MV-4-11 (cell line): Measurements from ENCODE around the gene RGS7BP.

Experiments
- DNase-seq: peaks from one replicate; lab custom pipeline; 2025; lab: John Stamatoyannopoulos, UW

The RGS7BP gene

DNA sequence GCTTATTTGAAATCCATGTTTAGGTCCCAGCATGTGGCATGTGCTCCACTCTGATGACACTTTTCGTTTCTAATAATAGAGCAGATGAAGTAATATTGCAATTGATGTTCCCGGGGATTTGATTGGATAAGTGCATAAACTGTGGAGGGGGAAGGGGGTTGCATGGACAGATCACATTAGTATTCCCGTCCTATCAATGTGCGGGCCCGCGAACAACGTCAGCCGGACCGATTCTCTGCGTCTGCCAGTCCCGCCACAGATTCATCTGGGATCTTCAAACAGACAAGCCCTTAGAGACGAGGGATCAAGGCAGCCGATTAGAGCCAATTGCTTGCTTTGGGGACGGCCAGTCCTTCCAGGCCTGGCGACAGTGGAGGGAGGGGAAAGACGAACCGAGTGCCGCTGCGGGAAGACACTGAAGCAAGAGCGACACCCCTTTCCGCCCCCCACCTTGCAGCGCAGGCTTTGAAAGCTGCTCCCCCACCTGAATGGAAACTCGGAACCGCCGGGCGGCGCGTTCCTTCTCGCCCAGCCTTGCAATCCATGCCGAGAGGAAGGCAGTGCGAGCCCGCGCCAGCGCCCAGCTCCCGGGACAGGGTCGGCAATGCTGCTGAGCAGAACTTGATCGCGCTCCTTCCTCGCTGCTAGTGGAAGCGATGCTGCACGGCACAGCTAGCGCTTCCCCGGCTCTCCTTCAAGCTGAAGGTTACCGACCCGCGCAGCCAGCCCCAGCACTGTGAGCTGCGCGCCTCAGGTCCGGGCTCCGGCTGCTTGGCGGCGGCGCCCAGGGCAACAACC lies at the start of gene RGS7BP:
RGS7BP (plus strand) TSS at position 247 of the 798 bp plus-strand sequence. CDS start 610 bp downstream, outside the sequence.
- no peak for DNase-seq

- no peak for DNase-seq
Measured at GRCh38 chr5:64457846-64458245, 48.0 kb upstream of the RGS7BP start.

DNA sequence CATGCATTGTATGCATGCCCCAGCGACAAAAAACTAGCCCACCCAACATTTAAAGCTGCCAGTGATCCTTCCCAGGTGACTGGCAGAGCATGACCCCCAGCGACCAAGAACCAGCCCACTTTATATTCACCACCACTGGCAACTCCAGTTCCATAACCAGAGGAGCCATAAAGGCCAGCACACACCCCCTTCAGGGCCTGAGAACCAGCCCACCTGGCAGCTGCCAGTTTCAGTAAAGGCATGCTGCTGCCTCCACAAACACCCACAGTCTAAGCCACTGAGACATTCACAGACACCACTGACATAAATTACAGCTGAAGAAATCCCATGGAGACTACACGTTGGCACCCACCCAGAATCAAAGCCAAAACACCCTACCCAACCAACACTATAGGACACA lies 46.9 kb upstream of the RGS7BP start:
- no peak for DNase-seq

DNA sequence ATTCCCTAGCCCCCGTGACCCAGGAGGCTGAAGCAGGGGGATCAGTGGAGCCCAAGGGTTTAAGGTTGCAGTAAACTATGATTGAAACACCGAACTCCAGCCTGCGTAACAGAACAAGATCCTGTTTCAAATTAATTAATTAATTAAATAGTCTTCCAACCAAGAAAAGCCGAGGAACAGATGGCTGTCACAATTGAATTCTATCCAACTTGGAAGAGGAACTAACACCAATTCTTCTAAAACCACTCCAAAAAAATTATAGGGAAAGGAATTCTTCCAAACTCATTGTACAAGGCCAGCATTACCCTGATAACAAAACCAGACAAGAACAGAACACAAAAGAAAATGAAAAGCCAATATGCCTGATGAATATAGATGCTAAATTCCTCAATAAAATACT lies 43.4 kb upstream of the RGS7BP start:
- DNase-seq: no peak

GRCh38 chr5:64486163-64486562 lies 19.7 kb upstream of the RGS7BP start:
- DNase-seq: no peak

DNA sequence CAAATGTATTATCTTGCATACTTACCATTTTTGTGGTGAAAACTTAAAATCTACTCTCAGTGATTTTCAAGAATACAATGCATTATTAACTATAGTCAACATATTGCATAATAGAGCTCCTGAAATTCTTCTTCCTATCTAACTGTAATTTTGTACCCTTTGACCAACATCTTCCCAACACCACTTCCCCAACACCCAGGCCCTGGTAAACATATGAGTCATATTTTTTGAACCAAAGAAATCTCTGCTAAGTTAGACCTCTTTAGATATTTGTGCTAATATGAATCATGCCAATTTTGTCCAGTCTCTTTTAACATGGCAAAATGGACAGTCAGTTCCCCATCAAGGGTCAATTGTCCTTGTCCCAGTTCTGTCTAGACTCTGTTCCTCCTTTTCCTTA lies 18.5 kb upstream of the RGS7BP start:
- no peak for DNase-seq

GRCh38 chr5:64489857-64490256 lies 16.0 kb upstream of the RGS7BP start:
- no peak for DNase-seq

GRCh38 chr5:64497386-64497785 lies 8.4 kb upstream of the RGS7BP start:
- DNase-seq: no peak

- no peak for DNase-seq
Measured at GRCh38 chr5:64502196-64502595, 3.6 kb upstream of the RGS7BP start.

DNA sequence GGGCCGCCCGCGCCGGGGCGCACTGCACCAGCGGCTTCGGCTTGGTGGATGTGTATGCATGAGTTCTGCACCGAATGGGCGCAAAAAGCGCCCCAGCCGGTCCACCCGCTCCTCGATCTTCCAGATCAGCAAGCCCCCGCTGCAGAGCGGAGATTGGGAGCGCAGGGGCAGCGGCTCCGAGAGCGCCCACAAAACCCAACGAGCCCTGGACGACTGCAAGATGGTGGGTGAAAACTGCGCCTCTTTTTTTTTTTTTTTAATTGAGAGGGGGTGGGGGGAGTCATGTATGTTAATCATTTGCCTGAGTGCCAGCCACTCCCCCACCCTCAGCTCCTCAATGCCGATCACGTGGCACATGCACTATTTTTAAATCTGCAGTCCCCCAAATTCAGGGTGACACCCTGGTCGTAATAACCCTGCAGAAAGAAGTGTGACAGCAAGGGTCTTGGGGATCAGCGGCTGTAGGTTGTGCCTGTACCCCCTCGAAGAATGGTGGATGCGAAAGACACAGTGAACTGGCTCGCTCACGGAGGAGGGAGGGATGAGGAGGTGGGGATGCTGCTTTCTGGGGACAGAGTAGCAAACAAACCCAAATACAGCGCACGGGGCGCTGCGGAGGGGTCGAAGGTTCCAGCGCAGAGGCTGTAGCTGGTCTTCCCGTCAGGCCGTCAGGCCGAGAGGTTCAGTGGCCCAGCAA lies 900 bp downstream of the RGS7BP start:
- DNase-seq: no peak

DNA sequence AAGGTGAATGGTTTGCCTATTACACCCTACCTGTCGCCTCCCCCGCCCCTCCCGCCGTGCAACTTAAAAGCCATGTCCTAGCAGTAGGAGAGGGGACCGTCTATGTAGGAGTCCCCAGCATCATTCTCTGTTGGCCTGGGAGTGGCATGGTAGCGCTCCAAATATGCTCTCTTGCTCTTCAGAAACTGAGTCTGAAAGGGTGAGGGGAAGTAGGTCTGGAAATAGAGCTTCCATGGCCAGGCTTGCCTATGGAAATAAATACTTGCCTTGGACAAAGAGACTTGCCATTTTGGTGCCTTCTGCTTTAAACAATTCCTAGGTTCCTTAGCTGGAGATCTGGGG lies 1.4 kb downstream of the RGS7BP start:
- DNase-seq: no peak

DNA sequence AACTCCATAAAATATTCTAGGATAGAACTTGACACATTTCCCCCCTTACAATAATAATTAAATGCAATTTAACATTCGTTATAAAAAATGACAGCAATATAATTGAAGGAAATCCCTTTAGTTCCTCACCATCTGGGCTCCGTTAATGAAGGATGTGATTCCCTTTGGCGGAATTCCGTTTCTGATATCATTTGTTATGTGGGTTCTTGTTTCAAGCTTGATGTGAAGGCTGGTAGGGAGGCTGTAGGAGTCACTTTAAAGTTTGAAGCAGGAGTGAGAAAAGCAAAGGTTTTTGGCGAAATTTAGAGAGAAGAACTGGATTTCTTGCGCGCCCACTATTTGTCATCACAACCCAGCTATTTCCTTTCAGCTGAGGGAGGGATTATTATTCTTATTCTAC lies 4.0 kb downstream of the RGS7BP start:
- no peak for DNase-seq

GRCh38 chr5:64513492-64513891 lies 7.7 kb downstream of the RGS7BP start:
- DNase-seq: no peak

DNA sequence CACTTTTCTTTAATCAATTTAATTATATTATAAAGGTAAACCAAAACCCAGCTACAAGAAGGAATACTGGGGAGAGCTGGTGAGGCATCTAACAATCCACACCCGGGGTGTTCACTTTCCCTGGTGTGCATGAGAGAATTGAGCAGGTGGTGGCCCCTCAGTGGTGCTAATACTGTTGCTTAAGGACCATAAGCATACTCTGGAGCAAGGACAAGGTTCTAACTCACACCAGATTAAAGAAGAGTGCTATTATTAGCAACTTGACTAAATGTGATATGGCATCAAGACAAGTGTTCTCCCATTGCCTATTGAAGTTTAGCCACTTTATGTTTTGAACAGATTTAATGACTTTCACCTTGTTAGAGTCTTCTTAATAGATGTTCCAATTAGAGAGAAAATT lies 8.8 kb downstream of the RGS7BP start:
- DNase-seq: no peak

DNA sequence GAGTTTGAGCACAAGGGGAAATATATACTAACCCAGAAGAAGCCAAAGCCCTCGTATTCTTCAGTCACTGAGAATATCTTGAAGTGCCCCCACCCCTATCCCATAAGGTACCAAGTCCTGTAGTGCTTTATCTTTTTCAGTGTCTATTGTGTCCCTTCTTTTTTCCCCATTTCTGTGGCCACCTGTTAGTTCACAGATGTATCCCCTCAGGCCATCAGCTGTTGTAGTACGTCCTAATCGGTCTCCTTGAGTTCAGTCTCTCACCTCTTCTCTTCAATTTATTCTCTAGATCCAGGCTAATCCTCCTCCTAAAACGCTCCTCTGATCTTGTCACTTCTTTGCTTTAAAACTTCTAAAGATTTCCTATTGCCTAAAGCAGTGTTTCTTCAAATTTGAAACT lies 10.4 kb downstream of the RGS7BP start:
- no peak for DNase-seq

GRCh38 chr5:64518793-64519192 lies 13.0 kb downstream of the RGS7BP start:
- DNase-seq: peak; percentile 47

DNA sequence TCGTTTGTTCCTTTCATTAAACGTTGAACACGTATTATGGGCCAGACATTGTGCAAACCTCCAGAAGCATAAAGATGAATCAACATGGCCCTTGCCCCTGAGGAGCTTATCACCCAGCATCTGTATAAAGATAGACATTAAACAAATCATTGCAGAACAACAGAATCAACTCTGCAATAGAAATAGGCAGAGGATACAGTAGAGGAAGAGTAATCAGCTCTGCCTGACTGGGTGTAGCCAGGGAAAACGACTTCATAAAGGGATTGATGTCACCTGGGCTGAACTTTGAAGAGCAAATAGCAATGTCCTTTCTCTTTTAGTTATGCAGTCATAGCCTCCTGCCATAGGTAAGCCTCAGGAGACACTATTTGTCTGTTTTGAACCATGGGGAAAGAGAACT lies 13.4 kb downstream of the RGS7BP start:
- DNase-seq: no peak

DNA sequence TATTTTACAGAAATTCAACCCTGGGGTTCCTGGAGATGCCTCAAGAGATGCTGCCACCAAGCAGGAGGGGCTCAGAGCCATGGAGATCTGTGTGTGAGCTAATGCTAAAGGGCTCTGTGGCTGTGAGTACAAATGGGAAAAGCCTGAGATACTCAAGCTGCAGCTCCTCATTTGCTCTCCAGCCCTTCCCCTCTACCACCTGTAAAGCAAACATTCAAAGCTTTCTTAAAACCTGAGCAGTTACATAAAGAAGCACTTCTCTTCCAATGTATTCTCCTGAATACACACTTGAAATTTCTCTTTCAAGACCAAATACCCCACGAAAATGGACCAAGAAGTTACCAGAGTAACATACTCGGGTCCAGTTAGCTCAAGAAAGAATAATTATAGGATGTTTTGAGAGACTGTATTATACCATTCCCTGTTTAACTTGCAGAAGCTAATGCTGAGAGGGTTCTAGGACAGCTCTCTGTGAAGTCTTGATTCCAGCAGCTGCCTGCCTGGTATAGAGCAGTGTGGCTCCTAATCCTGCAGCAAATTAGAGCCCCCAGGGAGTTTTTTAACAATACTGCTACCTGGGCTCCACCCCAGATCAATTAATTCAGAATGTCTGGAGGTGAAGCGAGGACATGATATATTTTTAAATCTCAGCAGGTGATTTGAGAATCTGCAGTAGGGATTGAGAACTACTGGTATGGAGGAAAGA lies 21.1 kb downstream of the RGS7BP start:
- DNase-seq: no peak

DNA sequence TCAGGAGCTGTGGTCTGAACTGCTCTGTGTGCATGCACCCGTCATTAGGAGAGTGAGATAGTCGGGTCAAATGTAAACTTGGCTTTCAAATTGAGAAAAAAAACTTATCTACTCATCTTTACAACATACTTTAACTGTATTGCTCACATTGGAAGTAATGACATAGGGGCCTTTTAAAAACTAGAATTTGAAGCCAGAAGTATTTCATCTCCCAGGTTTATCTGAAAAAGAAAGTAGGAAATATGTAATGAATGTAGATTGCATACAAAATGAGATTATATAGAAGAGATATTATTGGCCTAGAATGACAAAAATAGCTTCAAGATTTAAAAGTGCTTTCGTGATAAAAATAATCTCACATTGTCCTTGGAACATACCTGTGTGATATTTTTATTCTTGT lies 24.3 kb downstream of the RGS7BP start:
- no peak for DNase-seq

GRCh38 chr5:64532212-64532611 lies 26.4 kb downstream of the RGS7BP start:
- no peak for DNase-seq

GRCh38 chr5:64532657-64533056 lies 26.8 kb downstream of the RGS7BP start:
- no peak for DNase-seq

GRCh38 chr5:64534033-64534432 lies 28.2 kb downstream of the RGS7BP start:
- no peak for DNase-seq

GRCh38 chr5:64557911-64558310 lies 52.1 kb downstream of the RGS7BP start:
- DNase-seq: no peak
